Measurements from ENCODE around the gene LSR. TPM values are rescaled to one million over a fixed set of nuclear protein-coding genes. Genes with fewer than 3 reads are reported as not detected.

Gene LSR
- total RNA-seq, 2 experiments from 2014 or later: 8.2 to 11.2 TPM

GRCh38 chr19:35266520-35267352 lies 17.9 kb downstream of the LSR start:
- intact Hi-C loops (cut with micrococcal nuclease): loop anchor here (5.0 kb wide), 1 partner anchor 204 kb away; no protein-coding TSS in a partner anchor
- Mint-ChIP-seq H3K4me3 (peak overlapping the region; percentile 91), H3K27ac (peak overlapping the region; percentile 94), H3K9me3 (no peaks in the 10 kb centered on the region), H3K4me1 (ENCODE audit: low read depth) (peaks cover 22% of the 10 kb centered on the region), H3K36me3 (ENCODE audit: low read depth) (peaks cover 12% of the 10 kb centered on the region), H3K27me3 (ENCODE audit: low read depth) (no peaks in the 10 kb centered on the region)
- no peak for DNase-seq
- CTCF ChIA-PET: interaction anchor here (0.5 to 1.6 kb wide), 3 partner anchors 25 to 121 kb away, joined by 3 to 5 read pairs (median 4); no protein-coding TSS in a partner anchor

GRCh38 chr19:35267353-35267817 lies 18.6 kb downstream of the LSR start:
- intact Hi-C loops (cut with micrococcal nuclease): loop anchor here (5.0 kb wide), 1 partner anchor 205 kb away; no protein-coding TSS in a partner anchor
- Mint-ChIP-seq H3K4me1 (ENCODE audit: low read depth) (peaks cover 28% of the 10 kb centered on the region), H3K27ac (peak overlapping the region; percentile 94), H3K36me3 (ENCODE audit: low read depth) (peaks cover 18% of the 10 kb centered on the region), H3K27me3 (ENCODE audit: low read depth) (no peaks in the 10 kb centered on the region), H3K9me3 (no peaks in the 10 kb centered on the region), H3K4me3 (peak overlapping the region; percentile 91)
- CTCF ChIA-PET: no interaction called here
- peak; percentile 42 for DNase-seq

- Mint-ChIP-seq H3K27me3 (ENCODE audit: low read depth) (no peaks in the 10 kb centered on the region), H3K9me3 (no peaks in the 10 kb centered on the region), H3K27ac (peak overlapping the region; percentile 94), H3K4me1 (ENCODE audit: low read depth) (peaks cover 28% of the 10 kb centered on the region), H3K4me3 (peak overlapping the region; percentile 91), H3K36me3 (ENCODE audit: low read depth) (peaks cover 18% of the 10 kb centered on the region)
- intact Hi-C loops (cut with micrococcal nuclease): loop anchor here (1.0 to 5.0 kb wide), 2 partner anchors 20 to 206 kb away; no protein-coding TSS in a partner anchor
- CTCF ChIA-PET: no interaction called here
- DNase-seq: peak; percentile 65
These were observed 19.2 kb downstream of the LSR start for GRCh38 chr19:35267818-35268535.

GRCh38 chr19:35268536-35269437 lies 20.0 kb downstream of the LSR start, which contains the start of gene USF2:
Gene USF2 (plus strand): TSS chr19:35268962. CDS start chr19:35269102, 140 bp downstream.
- CTCF ChIA-PET: no interaction called here
- Mint-ChIP-seq H3K4me1 (ENCODE audit: low read depth) (peaks cover 28% of the 10 kb centered on the region), H3K27me3 (ENCODE audit: low read depth) (no peaks in the 10 kb centered on the region), H3K27ac (peak within 1 kb of the TSS; percentile 94), H3K9me3 (no peaks in the 10 kb centered on the region), H3K36me3 (ENCODE audit: low read depth) (peaks cover 22% of the 10 kb centered on the region), H3K4me3 (peak within 1 kb of the TSS; percentile 91)
- DNase-seq: peak; percentile 74
- intact Hi-C loops (cut with micrococcal nuclease): loop anchor here (1.0 to 5.0 kb wide), 4 partner anchors 20 to 206 kb away; partner anchors contain the start of genes FFAR1 and FXYD7

GRCh38 chr19:35269438-35270117 lies 20.8 kb downstream of the LSR start:
- Mint-ChIP-seq H3K36me3 (ENCODE audit: low read depth) (peaks cover 22% of the 10 kb centered on the region), H3K27ac (peak overlapping the region; percentile 66), H3K4me1 (ENCODE audit: low read depth) (peaks cover 28% of the 10 kb centered on the region)

GRCh38 chr19:35270381-35270811 lies 21.6 kb downstream of the LSR start:
- Mint-ChIP-seq H3K9me3 (no peaks in the 10 kb centered on the region), H3K27ac (no peak overlapping the region), H3K36me3 (ENCODE audit: low read depth) (peaks cover 20% of the 10 kb centered on the region), H3K4me1 (ENCODE audit: low read depth) (peaks cover 23% of the 10 kb centered on the region), H3K27me3 (ENCODE audit: low read depth) (no peaks in the 10 kb centered on the region), H3K4me3 (peak overlapping the region; percentile 56)
- DNase-seq: no peak
- intact Hi-C loops (cut with micrococcal nuclease): no loop called here
- CTCF ChIA-PET: interaction anchor here (1.1 kb wide), 1 partner anchor 128 kb away, joined by 4 read pairs; no protein-coding TSS in a partner anchor

More at GRCh38 chr19:35269438-35270117, 20.8 kb downstream of the LSR start:
- intact Hi-C loops (cut with micrococcal nuclease): loop anchor here (1.0 to 5.0 kb wide), 3 partner anchors 78 to 207 kb away; partner anchors contain the start of genes FFAR1 and FXYD7
- Mint-ChIP-seq H3K27me3 (ENCODE audit: low read depth) (no peaks in the 10 kb centered on the region), H3K4me3 (peak overlapping the region; percentile 70), H3K9me3 (no peaks in the 10 kb centered on the region)
- DNase-seq: peak; percentile 86
- CTCF ChIA-PET: no interaction called here

GRCh38 chr19:35271546-35271945 lies 22.7 kb downstream of the LSR start:
- no peaks in the 10 kb centered on the region for H3K9me3 Mint-ChIP-seq
- intact Hi-C loops (cut with micrococcal nuclease): no loop called here
- H3K4me3 Mint-ChIP-seq: no peak overlapping the region
- no peaks in the 10 kb centered on the region for H3K27me3 Mint-ChIP-seq (ENCODE audit: low read depth)
- H3K27ac Mint-ChIP-seq: no peak overlapping the region
- H3K4me1 Mint-ChIP-seq (ENCODE audit: low read depth): peaks cover 12% of the 10 kb centered on the region
- peaks cover 20% of the 10 kb centered on the region for H3K36me3 Mint-ChIP-seq (ENCODE audit: low read depth)
- no peak for DNase-seq
- CTCF ChIA-PET: no interaction called here

- CTCF ChIA-PET: interaction anchor here (1.3 kb wide), 1 partner anchor 12 kb away, joined by 3 read pairs; no protein-coding TSS in a partner anchor
- intact Hi-C loops (cut with micrococcal nuclease): no loop called here
- Mint-ChIP-seq H3K4me1 (ENCODE audit: low read depth) (peaks cover 12% of the 10 kb centered on the region), H3K9me3 (no peaks in the 10 kb centered on the region), H3K4me3 (no peak overlapping the region), H3K27ac (peak overlapping the region; percentile 22), H3K27me3 (ENCODE audit: low read depth) (no peaks in the 10 kb centered on the region), H3K36me3 (ENCODE audit: low read depth) (peaks cover 20% of the 10 kb centered on the region)
- DNase-seq: no peak
These were observed 23.4 kb downstream of the LSR start for GRCh38 chr19:35272122-35272719.

GRCh38 chr19:35272954-35273649 lies 24.3 kb downstream of the LSR start:
- Mint-ChIP-seq H3K4me3 (no peak overlapping the region), H3K36me3 (ENCODE audit: low read depth) (peaks cover 20% of the 10 kb centered on the region), H3K27ac (peak overlapping the region; percentile 37), H3K9me3 (no peaks in the 10 kb centered on the region), H3K4me1 (ENCODE audit: low read depth) (peaks cover 12% of the 10 kb centered on the region), H3K27me3 (ENCODE audit: low read depth) (no peaks in the 10 kb centered on the region)
- intact Hi-C loops (cut with micrococcal nuclease): no loop called here
- CTCF ChIA-PET: interaction anchor here (1.3 kb wide), 1 partner anchor 11 kb away, joined by 3 read pairs; no protein-coding TSS in a partner anchor
- DNase-seq: no peak

GRCh38 chr19:35273686-35274259 lies 25.0 kb downstream of the LSR start:
- DNase-seq: no peak
- H3K9me3 Mint-ChIP-seq: no peaks in the 10 kb centered on the region
- H3K27me3 Mint-ChIP-seq (ENCODE audit: low read depth): no peaks in the 10 kb centered on the region
- peaks cover 12% of the 10 kb centered on the region for H3K4me1 Mint-ChIP-seq (ENCODE audit: low read depth)
- H3K27ac Mint-ChIP-seq: no peak overlapping the region
- CTCF ChIA-PET: interaction anchor here (1.3 kb wide), 1 partner anchor 9 kb away, joined by 3 read pairs; no protein-coding TSS in a partner anchor
- H3K36me3 Mint-ChIP-seq (ENCODE audit: low read depth): peaks cover 20% of the 10 kb centered on the region
- intact Hi-C loops (cut with micrococcal nuclease): no loop called here
- H3K4me3 Mint-ChIP-seq: no peak overlapping the region
